GM19043 (cell line): Measurements from ENCODE around the gene FAM83C.

Experiments used
- ATAC-seq: cut with Tn5 transposase; IDR thresholded peaks from one replicate; pipeline ENCODE4 v1.9.1; 2021; ENCODE audit warnings: low read depth; ENCODE audit not compliant: unreplicated experiment

FAM83C gene

DNA sequence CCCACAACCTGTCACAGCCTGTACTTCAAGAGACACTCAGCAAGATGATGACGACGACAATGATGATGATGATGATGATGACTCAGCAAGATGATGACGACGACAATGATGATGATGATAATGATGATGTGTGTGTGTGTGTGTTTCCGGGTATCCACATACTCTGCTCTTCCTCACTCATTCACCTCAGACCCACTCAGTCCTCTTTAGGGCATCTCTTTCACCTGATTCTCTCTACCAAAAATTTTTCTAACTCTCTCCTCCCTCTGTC, 6.5 kb downstream of the FAM83C start:
- ATAC-seq: no peak

DNA sequence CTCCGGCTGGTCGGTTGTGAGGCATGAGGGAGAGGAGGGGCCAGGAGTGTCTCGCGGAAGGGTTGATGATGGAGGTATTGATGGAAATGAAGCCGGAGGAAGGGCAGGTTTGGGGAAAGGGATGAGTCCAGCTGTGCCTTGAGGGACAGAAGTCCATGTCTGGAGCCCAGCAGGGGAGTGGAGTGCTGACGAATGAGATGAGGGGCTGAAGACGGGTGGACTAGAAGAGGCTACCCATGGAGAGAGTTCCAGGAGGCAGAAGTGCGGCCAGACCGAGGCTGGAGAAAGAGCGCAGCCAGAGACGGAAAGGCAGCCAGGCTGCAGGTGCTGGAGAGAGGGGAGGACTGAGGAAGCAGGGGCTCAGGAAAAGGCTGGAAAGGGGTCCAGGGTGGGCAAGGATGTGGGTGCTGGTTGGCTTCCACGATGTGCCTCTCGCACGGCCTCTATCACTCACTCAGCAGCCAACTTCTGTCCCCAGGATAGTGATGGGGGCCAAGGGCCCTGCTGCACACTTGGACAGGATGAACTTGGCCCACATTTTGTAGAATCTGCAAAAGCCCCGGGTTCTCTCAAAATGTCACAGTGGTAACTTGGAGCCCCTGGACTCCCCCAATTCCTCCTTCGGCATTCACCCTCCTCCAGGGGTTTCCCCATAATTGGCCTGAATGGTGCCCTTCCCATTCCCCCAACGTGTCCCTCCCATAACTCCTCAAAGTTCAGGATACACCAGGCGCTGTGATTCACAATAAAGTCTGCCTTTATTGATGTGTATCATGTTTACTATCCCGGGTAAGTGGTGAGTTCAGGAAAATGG, 7.0 kb downstream of the FAM83C start:
- no peak for ATAC-seq

DNA sequence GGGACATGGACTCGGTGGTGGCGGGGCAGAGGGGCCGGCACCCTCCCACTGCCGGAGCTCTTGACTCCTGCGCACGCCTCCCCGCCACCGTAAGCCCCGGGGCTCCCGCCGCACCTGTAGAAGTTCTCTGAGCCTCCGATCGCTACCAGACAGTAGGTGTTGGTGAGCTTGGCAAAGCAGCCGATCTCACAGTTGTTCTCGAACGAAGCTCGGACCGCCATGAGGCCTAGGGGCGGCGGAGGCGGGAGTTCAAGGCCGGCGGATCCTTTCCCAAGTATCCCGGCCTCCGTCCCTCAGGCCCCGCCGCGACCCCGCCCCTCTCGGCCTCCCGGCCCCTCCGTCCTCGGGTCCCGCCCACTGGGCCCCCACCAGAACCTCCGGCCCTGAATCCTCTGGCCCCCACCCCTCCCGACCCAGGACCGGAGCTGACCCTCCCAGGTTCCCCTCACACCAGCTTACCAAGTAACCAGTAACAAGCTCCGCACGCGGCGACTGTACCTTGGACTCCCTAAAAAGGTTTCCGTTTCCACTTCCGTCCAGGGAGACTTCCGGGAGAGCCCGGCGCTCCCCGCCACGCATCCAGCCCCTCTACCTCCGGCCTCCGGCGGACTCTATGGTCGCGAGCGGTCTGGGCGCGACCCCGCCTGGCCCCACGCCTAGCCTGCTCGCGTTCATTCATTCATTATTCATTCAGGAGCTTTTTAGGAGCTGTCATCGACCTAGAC, 7.8 kb downstream of the FAM83C start, which contains the start of gene EIF6:
Gene EIF6 (minus strand): TSS at position 506 of the 725 bp plus-strand sequence. CDS start 285 bp downstream, at position 221.
- ATAC-seq: peak; percentile 66

- no peak for ATAC-seq
Observed at GRCh38 chr20:35283441-35284266, 8.6 kb downstream of the FAM83C start.

GRCh38 chr20:35281506-35282101, 10.6 kb downstream of the FAM83C start:
- no peak for ATAC-seq

GRCh38 chr20:35280523-35280922, 11.7 kb downstream of the FAM83C start:
- ATAC-seq: no peak

DNA sequence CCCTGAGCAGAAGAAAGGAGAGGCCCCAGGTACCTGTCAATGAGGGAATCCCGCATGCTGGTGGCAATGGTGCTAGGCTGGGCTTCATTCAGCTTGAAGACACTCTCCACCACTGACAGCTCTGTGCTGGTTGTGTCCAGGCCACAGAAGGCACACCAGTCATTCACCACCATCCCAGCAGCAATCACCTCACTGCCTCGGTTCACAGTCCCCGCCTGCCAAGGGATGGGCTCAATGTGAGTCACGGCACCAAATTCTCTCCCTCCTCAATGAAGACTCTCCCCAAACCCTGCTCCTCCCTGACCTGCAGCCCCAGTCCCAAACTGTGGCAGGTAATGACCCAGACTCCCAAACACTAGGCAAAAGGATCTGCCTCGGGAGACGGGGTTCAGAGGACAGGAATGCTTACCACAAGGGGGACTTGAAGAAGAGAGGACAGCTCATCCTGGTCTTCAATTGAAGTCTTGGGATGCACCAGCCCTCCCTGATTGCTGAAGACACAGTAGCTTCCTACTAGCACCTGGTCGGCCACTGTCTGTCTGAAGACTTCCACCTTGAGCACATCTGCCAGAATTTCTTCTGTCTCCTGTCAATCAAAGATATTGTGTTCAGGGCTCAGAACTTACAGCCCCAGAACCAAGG, 12.6 kb downstream of the FAM83C start:
- no peak for ATAC-seq

DNA sequence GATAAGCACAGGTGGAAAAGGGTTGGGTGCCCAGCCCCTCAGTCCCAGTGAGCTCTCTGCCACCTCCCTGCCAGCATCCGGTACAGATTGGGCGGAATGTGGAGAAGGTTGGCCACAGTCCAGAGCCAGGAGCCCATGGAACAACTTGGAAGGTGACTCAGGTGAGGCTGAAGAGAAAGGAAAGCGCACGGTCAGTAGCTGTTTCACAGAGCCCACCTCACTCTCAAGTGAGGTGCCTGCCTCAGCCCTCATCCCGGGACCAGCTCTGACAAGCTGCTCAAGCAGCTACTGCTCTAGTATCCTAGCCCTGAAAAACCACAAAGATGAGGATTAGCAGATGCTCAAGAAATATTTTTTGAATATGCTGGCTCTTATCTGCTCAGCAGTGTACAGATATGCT, 13.2 kb downstream of the FAM83C start:
- no peak for ATAC-seq

- ATAC-seq: peak; percentile 77
Observed at GRCh38 chr20:35277531-35278395, 14.5 kb downstream of the FAM83C start, which contains the start of gene MMP24OS. Gene MMP24OS (minus strand): TSS chr20:35278122. CDS start chr20:35277929, 193 bp downstream.

GRCh38 chr20:35277127-35277526, 15.1 kb downstream of the FAM83C start:
- ATAC-seq: peak; percentile 4

- ATAC-seq: no peak
Observed at GRCh38 chr20:35276408-35276807, 15.8 kb downstream of the FAM83C start.

GRCh38 chr20:35275741-35276251, 16.4 kb downstream of the FAM83C start:
- no peak for ATAC-seq

GRCh38 chr20:35274172-35275092, 17.8 kb downstream of the FAM83C start:
- ATAC-seq: no peak

DNA sequence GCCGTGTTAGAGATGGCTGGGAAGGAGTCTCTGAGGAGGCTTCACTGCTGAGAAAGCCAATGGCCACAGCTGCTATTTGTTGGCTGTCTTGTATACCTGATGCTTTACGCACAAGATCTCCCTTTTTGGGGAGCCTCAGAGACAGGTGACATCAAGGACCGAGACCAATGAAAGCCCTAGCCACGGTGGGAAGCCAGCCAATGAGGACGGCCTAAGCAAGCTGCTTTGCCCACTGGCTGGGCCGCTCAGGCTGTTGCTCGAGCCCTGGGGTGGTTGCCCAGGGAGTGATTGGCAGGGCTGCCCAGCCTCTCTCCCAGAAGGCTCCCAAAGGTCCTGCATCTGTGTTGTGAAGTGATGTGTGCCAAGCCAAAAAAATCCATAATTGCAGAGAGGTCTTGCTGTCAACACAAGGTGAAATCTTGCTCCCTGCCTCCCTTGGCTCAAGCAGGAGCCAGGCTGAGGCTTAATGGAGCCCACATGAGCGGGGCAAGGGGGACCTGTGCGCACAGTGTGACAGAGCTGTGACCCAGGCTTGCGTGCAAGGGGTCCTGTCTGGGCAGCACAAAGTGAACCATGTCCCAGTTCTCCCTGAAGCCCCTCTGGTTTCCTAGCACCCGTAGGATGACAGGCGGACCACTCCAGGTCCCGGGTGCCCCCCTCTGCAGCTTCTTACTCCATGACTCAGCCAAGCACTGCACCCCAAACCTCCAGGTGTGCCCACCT, 18.6 kb downstream of the FAM83C start:
- no peak for ATAC-seq

- no peak for ATAC-seq
Observed at GRCh38 chr20:35271904-35272303, 20.3 kb downstream of the FAM83C start.

GRCh38 chr20:35271073-35271882, 20.9 kb downstream of the FAM83C start:
- ATAC-seq: no peak
